Rectal smooth muscle tissue (tissue), 1 donor: ENCODE data around the gene C6orf89.

Experiments used
- H3K27ac ChIP-seq: one replicate; pipeline ENCODE4 v1.7.0; 2013; ENCODE audit warnings: low read depth, low read length, inconsistent platforms
- H3K27me3 ChIP-seq: one replicate; pipeline ENCODE4 v1.7.0; 2013; ENCODE audit warnings: low read length; ENCODE audit not compliant: control insufficient read depth, insufficient read depth
- H3K36me3 ChIP-seq: one replicate; pipeline ENCODE4 v1.7.0; 2013; ENCODE audit warnings: low read length; ENCODE audit not compliant: control insufficient read depth, insufficient read depth
- H3K4me1 ChIP-seq: one replicate; pipeline ENCODE4 v1.7.0; 2013; ENCODE audit warnings: low read length; ENCODE audit not compliant: control insufficient read depth, insufficient read depth
- H3K4me3 ChIP-seq: one replicate; pipeline ENCODE4 v1.7.0; 2013; ENCODE audit warnings: low read length
- H3K9ac ChIP-seq: one replicate; pipeline ENCODE4 v1.7.0; 2013; ENCODE audit warnings: low read length

C6orf89 gene

GRCh38 chr6:36949636-36950035, 63.9 kb downstream of the C6orf89 start:
- no peaks in the 10 kb centered on the region for H3K27me3 ChIP-seq
- no peak overlapping the region for H3K4me3 ChIP-seq
- H3K27ac ChIP-seq, result no peak overlapping the region
- H3K4me1 ChIP-seq, result no peaks in the 10 kb centered on the region
- no peak overlapping the region for H3K9ac ChIP-seq
- no peaks in the 10 kb centered on the region for H3K36me3 ChIP-seq

GRCh38 chr6:36953931-36954261, 68.1 kb downstream of the C6orf89 start:
- Histone ChIP-seq H3K4me1 (no peaks in the 10 kb centered on the region), H3K27ac (no peak overlapping the region), H3K36me3 (no peaks in the 10 kb centered on the region), H3K27me3 (no peaks in the 10 kb centered on the region), H3K4me3 (no peak overlapping the region), H3K9ac (no peak overlapping the region)

GRCh38 chr6:36954262-36954931, 68.6 kb downstream of the C6orf89 start, which contains the start of gene PI16:
Gene PI16 (plus strand): TSS chr6:36954738. CDS start chr6:36954761, 23 bp downstream.
- no peaks in the 10 kb centered on the region for H3K4me1 ChIP-seq
- H3K27ac ChIP-seq, result no peak within 1 kb of the TSS

GRCh38 chr6:36955136-36955535, 69.4 kb downstream of the C6orf89 start:
- Histone ChIP-seq H3K4me1 (no peaks in the 10 kb centered on the region), H3K9ac (no peak overlapping the region), H3K4me3 (no peak overlapping the region), H3K27me3 (no peaks in the 10 kb centered on the region), H3K36me3 (no peaks in the 10 kb centered on the region), H3K27ac (no peak overlapping the region)

More at GRCh38 chr6:36954262-36954931, 68.6 kb downstream of the C6orf89 start, which contains the start of gene PI16:
- Histone ChIP-seq H3K27me3 (no peaks in the 10 kb centered on the region), H3K4me3 (no peak within 1 kb of the TSS), H3K9ac (no peak within 1 kb of the TSS), H3K36me3 (no peaks in the 10 kb centered on the region)

GRCh38 chr6:36955671-36956445, 70.1 kb downstream of the C6orf89 start:
- no peaks in the 10 kb centered on the region for H3K27me3 ChIP-seq

GRCh38 chr6:36956446-36956820, 70.7 kb downstream of the C6orf89 start:
- Histone ChIP-seq H3K9ac (no peak overlapping the region), H3K4me1 (no peaks in the 10 kb centered on the region), H3K36me3 (no peaks in the 10 kb centered on the region), H3K27ac (no peak overlapping the region), H3K27me3 (no peaks in the 10 kb centered on the region), H3K4me3 (no peak overlapping the region)

More at GRCh38 chr6:36955671-36956445, 70.1 kb downstream of the C6orf89 start:
- Histone ChIP-seq H3K36me3 (no peaks in the 10 kb centered on the region), H3K27ac (no peak overlapping the region), H3K9ac (no peak overlapping the region), H3K4me3 (no peak overlapping the region), H3K4me1 (no peaks in the 10 kb centered on the region)

- Histone ChIP-seq H3K4me3 (no peak overlapping the region), H3K9ac (no peak overlapping the region), H3K27me3 (no peaks in the 10 kb centered on the region), H3K4me1 (no peaks in the 10 kb centered on the region), H3K36me3 (no peaks in the 10 kb centered on the region), H3K27ac (no peak overlapping the region)
Measured at GRCh38 chr6:36957773-36958271, 72.1 kb downstream of the C6orf89 start.

GRCh38 chr6:36958775-36959554, 73.2 kb downstream of the C6orf89 start:
- H3K27me3 ChIP-seq, result no peaks in the 10 kb centered on the region
- no peaks in the 10 kb centered on the region for H3K4me1 ChIP-seq
- H3K9ac ChIP-seq, result no peak overlapping the region
- no peak overlapping the region for H3K27ac ChIP-seq
- no peaks in the 10 kb centered on the region for H3K36me3 ChIP-seq
- no peak overlapping the region for H3K4me3 ChIP-seq

- H3K27ac ChIP-seq, result no peak overlapping the region
- H3K4me3 ChIP-seq, result no peak overlapping the region
- no peaks in the 10 kb centered on the region for H3K36me3 ChIP-seq
- H3K4me1 ChIP-seq, result no peaks in the 10 kb centered on the region
- no peaks in the 10 kb centered on the region for H3K27me3 ChIP-seq
- no peak overlapping the region for H3K9ac ChIP-seq
Measured at GRCh38 chr6:36959555-36960250, 74.0 kb downstream of the C6orf89 start.

- H3K36me3 ChIP-seq, result no peaks in the 10 kb centered on the region
- H3K27ac ChIP-seq, result no peak overlapping the region
- no peaks in the 10 kb centered on the region for H3K4me1 ChIP-seq
- no peak overlapping the region for H3K4me3 ChIP-seq
- H3K27me3 ChIP-seq, result no peaks in the 10 kb centered on the region
- no peak overlapping the region for H3K9ac ChIP-seq
Measured at GRCh38 chr6:36961441-36962435, 76.0 kb downstream of the C6orf89 start.

- peaks cover 8% of the 10 kb centered on the region for H3K36me3 ChIP-seq
- H3K4me3 ChIP-seq, result no peak overlapping the region
- no peaks in the 10 kb centered on the region for H3K4me1 ChIP-seq
- H3K27ac ChIP-seq, result no peak overlapping the region
- no peak overlapping the region for H3K9ac ChIP-seq
- no peaks in the 10 kb centered on the region for H3K27me3 ChIP-seq
Measured at GRCh38 chr6:36962874-36963273, 77.1 kb downstream of the C6orf89 start.
